GM18907 (cell line): ENCODE results near the gene STAM.

Source experiments
- ATAC-seq: cut with Tn5 transposase; IDR thresholded peaks from one replicate; pipeline ENCODE4 v1.9.1; 2021; ENCODE audit warnings: mild to moderate bottlenecking, moderate library complexity; ENCODE audit not compliant: unreplicated experiment

The STAM gene

GRCh38 chr10:17758200-17758599 is 114.2 kb downstream of the STAM start:
- ATAC-seq = no peak

- no peak for ATAC-seq
These were observed 114.9 kb downstream of the STAM start for GRCh38 chr10:17758896-17759295.

GRCh38 chr10:17764142-17764541 is 120.2 kb downstream of the STAM start:
- no peak for ATAC-seq

GRCh38 chr10:17765602-17766001 is 121.7 kb downstream of the STAM start:
- no peak for ATAC-seq
